GM13976 (cell line): ENCODE measurements around the gene RETREG3.
"Not testable (repeated sequence)": the region's sequence is repeated elsewhere in the genome, so short reads cannot be mapped to it uniquely, and the experiment has no call there.

ENCODE experiments used
- DNase-seq: peaks from one replicate; pipeline ENCODE4 v3.0.0; 2012; ENCODE audit warnings: low spot score
- CTCF ChIP-seq: IDR thresholded peaks from 2 replicates; pipeline ENCODE4 v1.5.1; 2012; ENCODE audit warnings: borderline replicate concordance, mild to moderate bottlenecking; ENCODE audit not compliant: insufficient read depth; ENCODE audit errors: extremely low read depth, missing control alignments, control extremely low read depth
- in situ Hi-C: fragments of 300-500 bp; cut with MboI; formaldehyde crosslinking; loops from one replicate; pipeline ENCODE4 v1.12.0; 2022; ENCODE audit warnings: low sequenced_read_pairs, mixed read lengths, inconsistent platforms; ENCODE audit not compliant: unreplicated experiment

The RETREG3 gene

GRCh38 chr17:42553161-42553818 is 55.9 kb downstream of the RETREG3 start:
- DNase-seq: no peak
- in situ Hi-C loops: no loop called here

GRCh38 chr17:42552736-42553135 is 56.4 kb downstream of the RETREG3 start, which contains the start of gene HSD17B1:
Gene HSD17B1 (plus strand): TSS chr17:42552923. CDS start chr17:42552934, 11 bp downstream.
- in situ Hi-C loops, DNase-seq: not testable (repeated sequence)

More at GRCh38 chr17:42553161-42553818, 55.9 kb downstream of the RETREG3 start:
- TF ChIP-seq CTCF: no peak

GRCh38 chr17:42548993-42549755 is 60.0 kb downstream of the RETREG3 start:
- no peak for TF ChIP-seq CTCF
- in situ Hi-C loops: no loop called here
- DNase-seq: no peak

DNA sequence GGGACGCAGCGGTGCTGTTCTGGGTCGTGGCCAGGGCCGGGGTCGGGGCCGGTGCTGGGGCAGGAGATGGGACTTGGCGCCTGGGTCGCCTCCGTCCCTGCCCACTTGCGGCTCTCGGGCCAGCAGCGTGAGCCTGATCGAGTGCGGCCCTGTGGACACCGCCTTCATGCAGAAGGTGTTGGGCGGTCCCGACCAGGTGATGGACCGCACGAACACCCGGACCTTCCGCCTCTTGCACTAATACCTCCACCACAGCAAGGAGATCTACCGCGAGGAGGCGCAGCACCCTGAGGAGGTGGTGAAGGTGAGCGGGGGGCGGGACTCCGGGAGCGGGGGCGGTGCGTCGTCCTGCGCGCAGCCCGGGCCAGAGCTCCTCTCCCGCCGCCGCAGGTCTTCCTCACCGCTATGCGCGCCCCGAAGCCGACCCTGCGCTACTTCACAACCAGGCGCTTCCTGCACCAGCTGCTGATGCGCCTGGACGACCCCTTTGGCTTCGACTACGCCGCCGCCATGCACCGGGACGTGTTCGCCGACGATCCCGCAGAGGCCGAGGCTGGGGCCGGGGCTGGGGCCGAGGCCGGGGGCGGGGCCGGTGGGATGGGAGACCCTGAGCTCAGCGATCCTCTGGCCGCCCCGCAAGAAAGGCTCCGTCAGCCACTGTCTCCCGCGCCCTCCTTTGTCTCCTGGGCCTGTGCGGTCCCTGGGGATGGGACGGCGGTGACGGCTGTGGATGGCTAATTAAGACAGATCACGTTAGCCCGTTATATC is 60.9 kb downstream of the RETREG3 start:
- in situ Hi-C loops: no loop called here
- peak; percentile 94 for DNase-seq
- peak; percentile 74 for TF ChIP-seq CTCF

DNA sequence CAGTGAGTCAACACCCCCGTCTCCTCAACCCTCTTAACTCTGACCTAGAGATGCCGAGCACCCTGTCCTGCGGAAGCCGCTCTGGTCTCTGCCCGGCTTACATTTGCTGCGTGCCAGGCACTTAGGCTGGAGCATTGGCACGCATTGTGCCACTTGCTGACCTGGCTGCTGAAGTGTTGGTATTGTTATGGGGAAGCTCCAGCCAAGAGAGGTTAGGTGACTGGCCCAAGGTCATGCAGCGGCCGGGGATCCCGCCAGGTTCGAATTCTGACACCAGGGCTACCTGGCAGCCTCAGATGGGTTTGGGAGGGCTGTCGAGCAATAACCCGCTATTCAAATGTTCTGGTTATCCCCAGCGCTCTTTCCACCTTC is 61.5 kb downstream of the RETREG3 start:
- no peak for DNase-seq
- in situ Hi-C loops: no loop called here
- TF ChIP-seq CTCF: no peak

DNA sequence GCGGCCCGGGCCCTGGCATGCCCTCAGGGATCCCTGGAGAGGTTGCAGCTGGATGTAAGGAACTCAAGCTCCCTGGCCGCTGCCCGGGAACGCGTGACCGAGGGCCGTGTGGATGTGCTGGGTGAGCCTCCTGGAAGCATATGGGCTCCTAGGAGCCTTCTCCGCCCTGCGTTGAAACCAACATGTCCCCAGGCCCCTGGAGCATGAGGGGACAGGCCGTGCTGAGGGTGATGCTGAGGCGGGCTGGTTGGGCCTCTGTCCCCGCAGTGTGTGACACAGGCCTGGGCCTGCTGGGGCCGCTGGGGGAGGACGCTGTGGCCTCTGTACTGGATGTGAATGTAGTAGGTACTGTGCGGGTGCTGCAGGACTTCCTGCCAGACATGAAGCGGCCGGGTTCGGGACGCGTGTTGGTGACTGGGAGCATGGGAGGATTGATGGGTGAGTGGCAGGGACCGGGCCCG is 62.1 kb downstream of the RETREG3 start:
- in situ Hi-C loops: no loop called here
- no peak for TF ChIP-seq CTCF
- DNase-seq: no peak

GRCh38 chr17:42545755-42546505 is 63.2 kb downstream of the RETREG3 start:
- DNase-seq, in situ Hi-C loops: not testable (repeated sequence)
